HG03432 (cell line): ENCODE data around the gene PDCD2.
"Not testable (repeated sequence)": the region's sequence is repeated elsewhere in the genome, so short reads cannot be mapped to it uniquely, and the experiment has no call there.

ENCODE experiments used
- ATAC-seq: cut with Tn5 transposase; IDR thresholded peaks from one replicate; pipeline ENCODE4 v1.9.1; 2021; ENCODE audit warnings: mild to moderate bottlenecking, moderate library complexity; ENCODE audit not compliant: unreplicated experiment

The PDCD2 gene

GRCh38 chr6:170552765-170553533 is 31.5 kb downstream of the PDCD2 start, which contains the start of gene PSMB1:
Gene PSMB1 (minus strand): TSS chr6:170553307. CDS start chr6:170553242, 65 bp downstream.
- ATAC-seq, result peak; percentile 65

GRCh38 chr6:170545405-170545804 is 39.0 kb downstream of the PDCD2 start:
- no peak for ATAC-seq

GRCh38 chr6:170542031-170542719 is 42.3 kb downstream of the PDCD2 start:
- no peak for ATAC-seq

GRCh38 chr6:170537329-170537728 is 47.1 kb downstream of the PDCD2 start:
- no peak for ATAC-seq

GRCh38 chr6:170536671-170537070 is 47.8 kb downstream of the PDCD2 start:
- no peak for ATAC-seq

GRCh38 chr6:170535004-170535403 is 49.4 kb downstream of the PDCD2 start:
- no peak for ATAC-seq

GRCh38 chr6:170533792-170534191 is 50.6 kb downstream of the PDCD2 start:
- ATAC-seq, result no peak

- no peak for ATAC-seq
These were observed 51.5 kb downstream of the PDCD2 start for GRCh38 chr6:170532867-170533488.

- ATAC-seq, result peak; percentile 78
These were observed 54.5 kb downstream of the PDCD2 start for GRCh38 chr6:170529839-170530469.

GRCh38 chr6:170527995-170528394 is 56.4 kb downstream of the PDCD2 start:
- not testable (repeated sequence) for ATAC-seq

GRCh38 chr6:170525795-170526194 is 58.6 kb downstream of the PDCD2 start:
- ATAC-seq, result no peak
